MM.1S (cell line): Measurements from ENCODE around the gene UBXN6.

Experiments used
- DNase-seq: peaks from one replicate; pipeline ENCODE4 v3.0.0-alpha.2; 2015
- H2AFZ ChIP-seq: fragments of 300-600 bp; sonication (generic); 2 replicates; pipeline ENCODE4 v1.6.0; 2016; ENCODE audit warnings: antibody characterized with exemption, low read length
- H3F3A ChIP-seq: fragments of 300-600 bp; sonication (generic); 2 replicates; pipeline ENCODE4 v1.6.1; 2016; ENCODE audit warnings: mild to moderate bottlenecking, antibody characterized with exemption, low read length, moderate library complexity, mixed read lengths; ENCODE audit not compliant: insufficient read depth
- H3K27ac ChIP-seq: fragments of 300-600 bp; sonication (generic); 2 replicates; pipeline ENCODE4 v1.5.1; 2016; ENCODE audit warnings: mild to moderate bottlenecking, low read length
- H3K27me3 ChIP-seq: fragments of 300-600 bp; sonication (generic); replicated peaks from 2 replicates; pipeline ENCODE4 v1.6.0; 2016; ENCODE audit warnings: low read length; ENCODE audit not compliant: insufficient read depth
- H3K36me3 ChIP-seq: fragments of 300-600 bp; sonication (generic); replicated peaks from 2 replicates; pipeline ENCODE4 v1.6.1; 2016; ENCODE audit warnings: mild to moderate bottlenecking, low read length, mixed read lengths; ENCODE audit not compliant: insufficient read depth
- H3K4me1 ChIP-seq: fragments of 300-600 bp; sonication (generic); 2 replicates; pipeline ENCODE4 v1.6.1; 2016; ENCODE audit warnings: low read length, mixed read lengths
- H3K4me2 ChIP-seq: fragments of 300-600 bp; sonication (generic); 2 replicates; pipeline ENCODE4 v1.6.0; 2016; ENCODE audit warnings: low read depth, low read length
- H3K4me3 ChIP-seq: fragments of 300-600 bp; sonication (generic); 2 replicates; pipeline ENCODE4 v1.5.1; 2016; ENCODE audit warnings: low read length, mixed read lengths
- H3K79me2 ChIP-seq: fragments of 300-600 bp; sonication (generic); 2 replicates; pipeline ENCODE4 v1.6.1; 2016; ENCODE audit warnings: mixed run types, low read length, mixed read lengths
- H3K9ac ChIP-seq: fragments of 300-600 bp; sonication (generic); 2 replicates; pipeline ENCODE4 v1.6.1; 2016; ENCODE audit warnings: low read length, mixed read lengths
- H3K9me2 ChIP-seq: fragments of 300-600 bp; sonication (generic); replicated peaks from 2 replicates; pipeline ENCODE4 v1.6.1; 2016; ENCODE audit warnings: mild to moderate bottlenecking, low read length, mixed read lengths; ENCODE audit not compliant: insufficient read depth
- H3K9me3 ChIP-seq: fragments of 300-600 bp; sonication (generic); replicated peaks from 2 replicates; pipeline ENCODE4 v1.6.1; 2016; ENCODE audit warnings: mild to moderate bottlenecking, low read length, mixed read lengths; ENCODE audit not compliant: insufficient read depth
- H4K20me1 ChIP-seq: fragments of 300-600 bp; sonication (generic); 2 replicates; pipeline ENCODE4 v1.6.1; 2016; ENCODE audit warnings: mild to moderate bottlenecking, low read length, moderate library complexity, mixed read lengths; ENCODE audit not compliant: insufficient read depth
- CTCF ChIP-seq: fragments of 300-600 bp; sonication (generic); IDR thresholded peaks from 2 replicates; pipeline ENCODE4 v1.5.1; 2016; ENCODE audit warnings: antibody characterized with exemption, low read length, mixed read lengths
- EZH2 ChIP-seq: fragments of 300-600 bp; sonication (generic); optimal IDR thresholded peaks from 2 replicates; pipeline ENCODE3; 2017; ENCODE audit warnings: low read depth, mild to moderate bottlenecking, antibody characterized with exemption, low read length, mixed read lengths
- EZH2phosphoT487 ChIP-seq: fragments of 300-600 bp; sonication (generic); IDR thresholded peaks from 2 replicates; pipeline ENCODE4 v1.6.1; 2018; ENCODE audit warnings: antibody characterized with exemption, low read length

UBXN6 gene

DNA sequence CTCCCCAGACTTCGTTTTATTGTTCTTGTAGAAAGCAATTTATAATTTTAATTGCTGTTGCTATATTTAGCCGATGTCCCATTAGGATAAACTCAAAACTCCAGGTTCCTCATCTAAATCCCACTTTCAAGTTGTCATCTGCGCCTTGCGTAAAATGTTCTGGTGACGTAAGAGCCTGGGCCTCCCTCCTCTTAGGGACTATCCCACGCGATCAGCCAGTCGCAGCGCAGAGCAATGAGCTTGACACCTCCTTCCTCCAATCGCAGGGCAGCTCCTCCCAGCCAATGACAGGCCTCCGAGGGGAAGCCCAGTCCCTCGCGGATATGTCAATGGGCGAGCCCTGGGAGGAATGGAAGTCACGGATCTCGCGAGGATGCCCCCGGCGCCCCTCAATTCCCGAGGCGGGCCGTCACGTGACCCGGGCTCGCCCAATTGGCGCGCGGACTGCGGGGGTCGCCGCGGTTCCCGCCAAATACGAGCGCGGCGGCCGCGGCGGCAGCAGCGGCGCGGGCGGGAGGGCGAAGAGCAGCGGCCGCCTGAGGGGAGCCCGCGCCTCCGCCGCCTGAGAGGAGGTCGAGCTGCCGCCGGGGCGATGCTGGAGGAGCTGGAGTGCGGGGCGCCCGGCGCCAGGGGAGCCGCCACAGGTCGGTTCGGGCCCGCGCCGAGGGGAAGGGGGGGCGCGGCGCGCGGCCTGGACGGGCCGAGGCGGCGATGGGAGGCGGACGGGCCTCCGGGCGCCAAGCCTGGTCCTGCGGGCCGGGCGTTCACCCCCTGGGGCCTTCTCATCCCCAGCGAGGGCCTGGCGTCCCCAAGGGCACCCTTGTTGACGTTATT is 55.2 kb downstream of the UBXN6 start, which contains the start of gene CHAF1A:
Gene CHAF1A (plus strand): TSS at position 470 of the 834 bp plus-strand sequence. CDS start 123 bp downstream, at position 593.
- peak within 1 kb of the TSS; percentile 100 for H3K4me3 ChIP-seq
- peaks cover 79% of the 10 kb centered on the region for H3K79me2 ChIP-seq
- H3K36me3 ChIP-seq = peaks cover 6% of the 10 kb centered on the region; the same call in 1 of the 2 replicates
- no peaks in the 10 kb centered on the region for H3K9me3 ChIP-seq
- peaks cover 17% of the 10 kb centered on the region for H3K4me1 ChIP-seq
- H3F3A ChIP-seq = peaks cover 10% of the 10 kb centered on the region; the same call in 1 of the 2 replicates
- peak within 1 kb of the TSS; percentile 99 for H3K9ac ChIP-seq
- peaks cover 16% of the 10 kb centered on the region; the same call in 1 of the 2 replicates for H4K20me1 ChIP-seq
- no peaks in the 10 kb centered on the region for H3K27me3 ChIP-seq
- H3K27ac ChIP-seq = peak within 1 kb of the TSS; percentile 58
- H3K4me2 ChIP-seq = peak within 1 kb of the TSS; percentile 87
- peak within 1 kb of the TSS; percentile 72 for H2AFZ ChIP-seq
- peak; percentile 100 for DNase-seq
- TF ChIP-seq EZH2phosphoT487 (no peak), EZH2 (no peak), CTCF (no peak)
- H3K9me2 ChIP-seq = no peaks in the 10 kb centered on the region

GRCh38 chr19:4401769-4402170 is 55.8 kb downstream of the UBXN6 start:
- H3K27ac ChIP-seq = peak overlapping the region; percentile 58

More at GRCh38 chr19:4401769-4402170, 55.8 kb downstream of the UBXN6 start:
- Histone ChIP-seq H3K4me1 (peaks cover 17% of the 10 kb centered on the region), H3K4me2 (peak overlapping the region; percentile 87), H3K9me3 (no peaks in the 10 kb centered on the region), H4K20me1 (peaks cover 21% of the 10 kb centered on the region; the same call in 1 of the 2 replicates), H2AFZ (peak overlapping the region; percentile 66), H3K36me3 (peaks cover 6% of the 10 kb centered on the region; the same call in 1 of the 2 replicates), H3K4me3 (peak overlapping the region; percentile 63), H3K9ac (peak overlapping the region; percentile 61), H3K27me3 (no peaks in the 10 kb centered on the region), H3K9me2 (no peaks in the 10 kb centered on the region), H3K79me2 (peaks cover 79% of the 10 kb centered on the region), H3F3A (peaks cover 10% of the 10 kb centered on the region; the same call in 1 of the 2 replicates)
- DNase-seq = no peak
- no peak for TF ChIP-seq CTCF
- no peak for TF ChIP-seq EZH2
- TF ChIP-seq EZH2phosphoT487 = no peak
